ENCODE measurements around the gene TM9SF3.

DNA sequence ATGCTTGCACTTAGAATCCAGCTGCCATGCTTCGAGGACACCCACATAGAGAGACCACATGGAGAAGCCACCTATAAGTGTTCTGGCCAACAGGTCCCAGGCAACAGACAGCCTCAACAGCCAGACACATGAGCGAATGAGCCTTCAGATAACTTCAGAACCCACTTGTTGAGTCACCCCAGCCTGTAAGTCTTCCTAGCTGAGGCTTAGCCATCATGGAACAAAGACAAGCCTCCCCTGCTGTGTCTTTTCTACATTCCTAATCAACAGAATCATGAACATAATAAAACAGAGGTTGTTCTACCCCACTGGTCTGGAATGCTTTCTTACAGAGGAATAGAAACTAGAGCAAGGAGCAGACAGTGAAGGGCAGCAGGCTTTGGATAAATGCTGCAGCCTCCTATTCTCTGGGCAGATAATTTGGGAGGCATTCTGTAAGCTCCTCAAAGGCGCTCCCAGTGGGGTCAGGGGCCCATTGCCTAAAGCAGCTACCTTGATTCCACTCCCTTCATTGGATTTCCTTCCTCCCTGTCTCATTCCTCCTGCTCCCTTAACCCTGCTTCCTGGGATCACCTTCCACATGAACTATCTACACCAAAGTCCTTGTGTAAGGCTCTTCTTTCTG is 77.7 kb downstream of the TM9SF3 start:
- TF ChIP-seq, protein P1, sequence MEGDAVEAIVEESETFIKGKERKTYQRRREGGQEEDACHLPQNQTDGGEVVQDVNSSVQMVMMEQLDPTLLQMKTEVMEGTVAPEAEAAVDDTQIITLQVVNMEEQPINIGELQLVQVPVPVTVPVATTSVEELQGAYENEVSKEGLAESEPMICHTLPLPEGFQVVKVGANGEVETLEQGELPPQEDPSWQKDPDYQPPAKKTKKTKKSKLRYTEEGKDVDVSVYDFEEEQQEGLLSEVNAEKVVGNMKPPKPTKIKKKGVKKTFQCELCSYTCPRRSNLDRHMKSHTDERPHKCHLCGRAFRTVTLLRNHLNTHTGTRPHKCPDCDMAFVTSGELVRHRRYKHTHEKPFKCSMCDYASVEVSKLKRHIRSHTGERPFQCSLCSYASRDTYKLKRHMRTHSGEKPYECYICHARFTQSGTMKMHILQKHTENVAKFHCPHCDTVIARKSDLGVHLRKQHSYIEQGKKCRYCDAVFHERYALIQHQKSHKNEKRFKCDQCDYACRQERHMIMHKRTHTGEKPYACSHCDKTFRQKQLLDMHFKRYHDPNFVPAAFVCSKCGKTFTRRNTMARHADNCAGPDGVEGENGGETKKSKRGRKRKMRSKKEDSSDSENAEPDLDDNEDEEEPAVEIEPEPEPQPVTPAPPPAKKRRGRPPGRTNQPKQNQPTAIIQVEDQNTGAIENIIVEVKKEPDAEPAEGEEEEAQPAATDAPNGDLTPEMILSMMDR (conservative IDR thresholded peaks at IDR 0.05; ENCODE audit: low read depth, low read length): no peak
- no peak for TF ChIP-seq EZH2 (IDR thresholded peaks at IDR 0.05; ENCODE audit: borderline replicate concordance, low read depth, low read length, poor library complexity, severe bottlenecking)

Measured in A673 (cell line).